ENCODE data around the gene MAML1. TPM values are rescaled to one million over a fixed set of nuclear protein-coding genes. Genes with fewer than 3 reads are reported as not detected.

The MAML1 gene
- total and polyA plus RNA-seq, 4 donors: 2.2 to 7.6 (median 6.3) TPM

DNA sequence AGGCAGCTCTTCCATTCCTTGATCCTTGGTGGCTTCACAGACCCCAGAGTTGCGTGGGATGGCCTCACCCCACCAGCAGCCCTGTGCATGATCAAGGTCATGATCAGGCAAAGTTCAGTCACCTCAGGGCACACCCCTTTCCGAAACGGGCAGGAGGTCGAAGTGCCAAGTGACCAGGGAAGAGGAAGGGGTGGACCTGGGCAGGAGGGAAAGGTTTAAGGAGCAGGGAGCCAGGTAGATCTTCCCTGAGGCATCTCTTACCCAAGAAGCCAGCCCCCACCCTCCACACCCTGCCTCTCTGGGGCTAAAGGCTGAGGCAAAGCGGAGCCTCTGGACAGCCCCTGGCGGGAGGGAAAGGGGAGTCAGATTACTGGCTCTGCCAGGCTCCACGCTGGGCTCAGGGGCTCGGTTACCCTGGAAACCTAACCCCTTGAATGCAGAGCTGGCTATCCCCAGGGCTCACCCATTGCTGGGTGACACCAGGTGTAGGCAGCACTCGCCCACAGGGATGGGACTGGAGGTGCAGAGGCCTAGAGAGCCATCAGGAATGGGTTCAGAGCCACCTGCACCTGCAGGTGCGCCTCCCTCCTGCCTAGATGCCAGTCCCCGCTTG is 70.4 kb downstream of the MAML1 start:
- Histone ChIP-seq H3K27me3 (ENCODE audit: control insufficient read depth in 4 of 4, insufficient read depth in 4 of 4, low read length in 3 of 4) (no peaks in the 10 kb centered on the region), H3K9ac (ENCODE audit: low read depth in 1 of 2, low read length in 2 of 2) (peak overlapping the region in 1 of 2 donors; percentile 13), H3K9me3 (ENCODE audit: control insufficient read depth in 4 of 4, low read length in 3 of 4) (no peaks in the 10 kb centered on the region), H3K4me3 (ENCODE audit: low read depth in 1 of 3, low read length in 3 of 3) (peak overlapping the region in 1 of 3 donors; percentile 33), H3K27ac (ENCODE audit: low read depth in 1 of 2, low read length in 2 of 2) (peak overlapping the region; percentile 78 to 89), H3K4me1 (ENCODE audit: control insufficient read depth in 4 of 4, insufficient read depth in 4 of 4, low read length in 3 of 4) (peaks cover 19 to 40% (median 32%) of the 10 kb centered on the region in 4 donors), H3K36me3 (ENCODE audit: control insufficient read depth in 4 of 4, insufficient read depth in 3 of 4, low read depth in 1 of 4, low read length in 3 of 4) (peaks cover 15 to 24% (median 21%) of the 10 kb centered on the region in 4 donors)
- no peak for DNase-seq (ENCODE audit: low spot score)
- WGBS: 31% methylated on average over 11 of the region's 11 CpGs
- TF ChIP-seq FOXA1 (IDR thresholded peaks at IDR 0.05) (peak; percentile 6), HNF4G (IDR thresholded peaks at IDR 0.05) (peak; percentile 67), RAD21 (IDR thresholded peaks at IDR 0.05) (peak; percentile 24 to 36), GABPA (IDR thresholded peaks at IDR 0.05 in 1 of 2, conservative IDR thresholded peaks at IDR 0.05 in 1 of 2) (peak in 1 of 2 donors; percentile 29), JUND (IDR thresholded peaks at IDR 0.05) (peak in 1 of 2 donors; percentile 83), SP1 (IDR thresholded peaks at IDR 0.05) (peak; percentile 89), FOXA2 (IDR thresholded peaks at IDR 0.05) (peak; percentile 36), EGR1 (IDR thresholded peaks at IDR 0.05; ENCODE audit: low read depth in 2 of 2) (peak in 1 of 2 donors; percentile 73), RXRA (IDR thresholded peaks at IDR 0.05) (peak; percentile 99 to 100), HNF4A (conservative IDR thresholded peaks at IDR 0.05) (peak; percentile 92 to 95), YY1 (IDR thresholded peaks at IDR 0.05) (peak; percentile 65)
- TF ChIP-seq, protein P1, sequence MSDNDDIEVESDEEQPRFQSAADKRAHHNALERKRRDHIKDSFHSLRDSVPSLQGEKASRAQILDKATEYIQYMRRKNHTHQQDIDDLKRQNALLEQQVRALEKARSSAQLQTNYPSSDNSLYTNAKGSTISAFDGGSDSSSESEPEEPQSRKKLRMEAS (IDR thresholded peaks at IDR 0.05): no peak
- TF ChIP-seq, protein P2, sequence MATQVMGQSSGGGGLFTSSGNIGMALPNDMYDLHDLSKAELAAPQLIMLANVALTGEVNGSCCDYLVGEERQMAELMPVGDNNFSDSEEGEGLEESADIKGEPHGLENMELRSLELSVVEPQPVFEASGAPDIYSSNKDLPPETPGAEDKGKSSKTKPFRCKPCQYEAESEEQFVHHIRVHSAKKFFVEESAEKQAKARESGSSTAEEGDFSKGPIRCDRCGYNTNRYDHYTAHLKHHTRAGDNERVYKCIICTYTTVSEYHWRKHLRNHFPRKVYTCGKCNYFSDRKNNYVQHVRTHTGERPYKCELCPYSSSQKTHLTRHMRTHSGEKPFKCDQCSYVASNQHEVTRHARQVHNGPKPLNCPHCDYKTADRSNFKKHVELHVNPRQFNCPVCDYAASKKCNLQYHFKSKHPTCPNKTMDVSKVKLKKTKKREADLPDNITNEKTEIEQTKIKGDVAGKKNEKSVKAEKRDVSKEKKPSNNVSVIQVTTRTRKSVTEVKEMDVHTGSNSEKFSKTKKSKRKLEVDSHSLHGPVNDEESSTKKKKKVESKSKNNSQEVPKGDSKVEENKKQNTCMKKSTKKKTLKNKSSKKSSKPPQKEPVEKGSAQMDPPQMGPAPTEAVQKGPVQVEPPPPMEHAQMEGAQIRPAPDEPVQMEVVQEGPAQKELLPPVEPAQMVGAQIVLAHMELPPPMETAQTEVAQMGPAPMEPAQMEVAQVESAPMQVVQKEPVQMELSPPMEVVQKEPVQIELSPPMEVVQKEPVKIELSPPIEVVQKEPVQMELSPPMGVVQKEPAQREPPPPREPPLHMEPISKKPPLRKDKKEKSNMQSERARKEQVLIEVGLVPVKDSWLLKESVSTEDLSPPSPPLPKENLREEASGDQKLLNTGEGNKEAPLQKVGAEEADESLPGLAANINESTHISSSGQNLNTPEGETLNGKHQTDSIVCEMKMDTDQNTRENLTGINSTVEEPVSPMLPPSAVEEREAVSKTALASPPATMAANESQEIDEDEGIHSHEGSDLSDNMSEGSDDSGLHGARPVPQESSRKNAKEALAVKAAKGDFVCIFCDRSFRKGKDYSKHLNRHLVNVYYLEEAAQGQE (IDR thresholded peaks at IDR 0.05): no peak
- TF ChIP-seq, protein P3, sequence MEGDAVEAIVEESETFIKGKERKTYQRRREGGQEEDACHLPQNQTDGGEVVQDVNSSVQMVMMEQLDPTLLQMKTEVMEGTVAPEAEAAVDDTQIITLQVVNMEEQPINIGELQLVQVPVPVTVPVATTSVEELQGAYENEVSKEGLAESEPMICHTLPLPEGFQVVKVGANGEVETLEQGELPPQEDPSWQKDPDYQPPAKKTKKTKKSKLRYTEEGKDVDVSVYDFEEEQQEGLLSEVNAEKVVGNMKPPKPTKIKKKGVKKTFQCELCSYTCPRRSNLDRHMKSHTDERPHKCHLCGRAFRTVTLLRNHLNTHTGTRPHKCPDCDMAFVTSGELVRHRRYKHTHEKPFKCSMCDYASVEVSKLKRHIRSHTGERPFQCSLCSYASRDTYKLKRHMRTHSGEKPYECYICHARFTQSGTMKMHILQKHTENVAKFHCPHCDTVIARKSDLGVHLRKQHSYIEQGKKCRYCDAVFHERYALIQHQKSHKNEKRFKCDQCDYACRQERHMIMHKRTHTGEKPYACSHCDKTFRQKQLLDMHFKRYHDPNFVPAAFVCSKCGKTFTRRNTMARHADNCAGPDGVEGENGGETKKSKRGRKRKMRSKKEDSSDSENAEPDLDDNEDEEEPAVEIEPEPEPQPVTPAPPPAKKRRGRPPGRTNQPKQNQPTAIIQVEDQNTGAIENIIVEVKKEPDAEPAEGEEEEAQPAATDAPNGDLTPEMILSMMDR (IDR thresholded peaks at IDR 0.05; ENCODE audit: low read depth, low read length, missing input control): no peak
- TF ChIP-seq, protein P4, sequence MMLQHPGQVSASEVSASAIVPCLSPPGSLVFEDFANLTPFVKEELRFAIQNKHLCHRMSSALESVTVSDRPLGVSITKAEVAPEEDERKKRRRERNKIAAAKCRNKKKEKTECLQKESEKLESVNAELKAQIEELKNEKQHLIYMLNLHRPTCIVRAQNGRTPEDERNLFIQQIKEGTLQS (IDR thresholded peaks at IDR 0.05): no peak
